ENCODE data around the gene TDRD15.

DNA sequence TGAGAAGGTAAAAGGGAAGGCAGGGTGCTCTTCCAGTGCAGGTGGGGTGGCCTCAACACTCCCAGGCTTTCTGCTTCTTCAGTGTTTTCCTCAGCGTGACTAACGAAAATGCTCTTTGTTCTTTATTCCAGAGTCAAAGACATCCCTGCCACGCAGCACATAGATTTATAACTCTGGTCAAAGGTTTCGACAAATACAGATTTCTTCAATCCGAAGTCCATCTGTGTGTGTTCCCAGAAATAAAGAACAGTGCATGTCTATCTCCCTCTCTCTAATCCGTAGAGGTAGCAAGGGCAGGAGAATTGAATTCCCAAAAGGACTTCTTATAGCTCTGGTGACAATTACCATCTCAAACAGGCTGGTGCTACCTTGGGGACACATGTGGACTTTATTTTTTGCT lies 26.4 kb upstream of the TDRD15 start:
- no peak for TF ChIP-seq EZH2 (IDR thresholded peaks at IDR 0.05; ENCODE audit: borderline replicate concordance, low read length)
- TF ChIP-seq, protein P1, sequence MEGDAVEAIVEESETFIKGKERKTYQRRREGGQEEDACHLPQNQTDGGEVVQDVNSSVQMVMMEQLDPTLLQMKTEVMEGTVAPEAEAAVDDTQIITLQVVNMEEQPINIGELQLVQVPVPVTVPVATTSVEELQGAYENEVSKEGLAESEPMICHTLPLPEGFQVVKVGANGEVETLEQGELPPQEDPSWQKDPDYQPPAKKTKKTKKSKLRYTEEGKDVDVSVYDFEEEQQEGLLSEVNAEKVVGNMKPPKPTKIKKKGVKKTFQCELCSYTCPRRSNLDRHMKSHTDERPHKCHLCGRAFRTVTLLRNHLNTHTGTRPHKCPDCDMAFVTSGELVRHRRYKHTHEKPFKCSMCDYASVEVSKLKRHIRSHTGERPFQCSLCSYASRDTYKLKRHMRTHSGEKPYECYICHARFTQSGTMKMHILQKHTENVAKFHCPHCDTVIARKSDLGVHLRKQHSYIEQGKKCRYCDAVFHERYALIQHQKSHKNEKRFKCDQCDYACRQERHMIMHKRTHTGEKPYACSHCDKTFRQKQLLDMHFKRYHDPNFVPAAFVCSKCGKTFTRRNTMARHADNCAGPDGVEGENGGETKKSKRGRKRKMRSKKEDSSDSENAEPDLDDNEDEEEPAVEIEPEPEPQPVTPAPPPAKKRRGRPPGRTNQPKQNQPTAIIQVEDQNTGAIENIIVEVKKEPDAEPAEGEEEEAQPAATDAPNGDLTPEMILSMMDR (conservative IDR thresholded peaks at IDR 0.05 in 1 of 2, IDR thresholded peaks at IDR 0.05 in 1 of 2; ENCODE audit: extremely low read depth in 1 of 2, insufficient read depth in 1 of 2, low read depth in 1 of 2, low read length in 2 of 2), result no peak

Data from mammary epithelial cell (primary cell).